ENCODE data around the gene SLC5A11. TPM values are rescaled to one million over a fixed set of nuclear protein-coding genes. Genes with fewer than 3 reads are reported as not detected.

The SLC5A11 gene
- total and polyA plus RNA-seq, 2 of the 13 experiments (the other 11 are each of a cell fraction or from before 2014, with no cell fraction given): 1.2 to 3.3 TPM

DNA sequence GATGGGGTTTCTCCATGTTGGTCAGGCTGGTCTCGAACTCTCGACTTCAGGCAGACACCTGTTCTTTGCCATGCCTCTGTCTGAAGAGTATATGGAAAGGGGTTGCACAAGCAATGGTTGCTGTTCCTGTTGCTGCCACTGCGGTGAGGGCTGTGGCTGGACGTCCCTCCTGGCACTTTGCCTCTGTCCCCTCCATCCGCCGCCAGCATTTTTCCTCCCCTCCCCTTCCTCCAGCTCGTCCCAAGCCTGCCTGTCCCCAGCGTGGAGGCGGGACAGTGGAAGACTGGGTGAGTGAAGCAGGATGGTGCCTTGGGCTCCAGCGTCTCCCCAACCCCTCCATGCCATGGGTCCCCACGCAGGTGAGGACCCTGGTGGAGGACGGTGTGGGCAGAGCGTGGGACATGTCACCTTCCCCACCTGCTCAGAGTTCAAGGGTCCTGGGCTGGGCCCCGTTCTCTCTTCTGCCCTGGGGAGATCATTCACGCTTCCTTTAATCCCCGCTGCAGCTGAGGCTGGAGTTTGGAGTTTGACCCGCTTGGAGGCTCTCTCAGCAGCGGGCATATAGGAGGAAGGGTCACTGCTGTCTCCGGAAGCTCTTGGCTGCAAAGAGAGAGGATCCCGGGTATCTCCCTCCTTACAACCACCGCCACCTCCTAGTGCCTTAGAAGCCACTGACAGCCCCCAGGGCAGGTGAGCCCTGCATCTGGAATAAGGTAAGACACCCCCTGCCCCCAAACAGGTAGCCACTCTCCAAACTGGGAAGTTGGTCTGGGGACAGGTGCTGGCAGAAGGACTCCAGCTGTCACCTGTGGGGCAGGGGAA, at the start of gene SLC5A11 (continued):
- TF ChIP-seq, protein P1, sequence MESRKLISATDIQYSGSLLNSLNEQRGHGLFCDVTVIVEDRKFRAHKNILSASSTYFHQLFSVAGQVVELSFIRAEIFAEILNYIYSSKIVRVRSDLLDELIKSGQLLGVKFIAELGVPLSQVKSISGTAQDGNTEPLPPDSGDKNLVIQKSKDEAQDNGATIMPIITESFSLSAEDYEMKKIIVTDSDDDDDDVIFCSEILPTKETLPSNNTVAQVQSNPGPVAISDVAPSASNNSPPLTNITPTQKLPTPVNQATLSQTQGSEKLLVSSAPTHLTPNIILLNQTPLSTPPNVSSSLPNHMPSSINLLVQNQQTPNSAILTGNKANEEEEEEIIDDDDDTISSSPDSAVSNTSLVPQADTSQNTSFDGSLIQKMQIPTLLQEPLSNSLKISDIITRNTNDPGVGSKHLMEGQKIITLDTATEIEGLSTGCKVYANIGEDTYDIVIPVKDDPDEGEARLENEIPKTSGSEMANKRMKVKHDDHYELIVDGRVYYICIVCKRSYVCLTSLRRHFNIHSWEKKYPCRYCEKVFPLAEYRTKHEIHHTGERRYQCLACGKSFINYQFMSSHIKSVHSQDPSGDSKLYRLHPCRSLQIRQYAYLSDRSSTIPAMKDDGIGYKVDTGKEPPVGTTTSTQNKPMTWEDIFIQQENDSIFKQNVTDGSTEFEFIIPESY (CRISPR knock-in tag; IDR thresholded peaks at IDR 0.05): 0 out of 2 replicates have a peak, but pooled peaks have one; percentile 25
- TF ChIP-seq SRF (IDR thresholded peaks at IDR 0.05; ENCODE audit: low read depth, low read length): no peak
- TF ChIP-seq PRMT3 (CRISPR knock-in tag; IDR thresholded peaks at IDR 0.05; ENCODE audit: borderline replicate concordance, low read depth): no peak
- no peak for TF ChIP-seq ZNF570 (CRISPR knock-in tag; IDR thresholded peaks at IDR 0.05; ENCODE audit: borderline replicate concordance)
- no peak for TF ChIP-seq ZFP90 (CRISPR knock-in tag; IDR thresholded peaks at IDR 0.05; ENCODE audit: borderline replicate concordance)
- TF ChIP-seq RBM22 (optimal IDR thresholded peaks at IDR 0.05; ENCODE audit: low read length): no peak
- no peak for TF ChIP-seq SMAD9 (CRISPR knock-in tag; IDR thresholded peaks at IDR 0.05)
- TF ChIP-seq ZNF451 (CRISPR knock-in tag; IDR thresholded peaks at IDR 0.05): peak; percentile 41; the same call in 1 of the 2 replicates
- no peak for TF ChIP-seq SAFB2 (CRISPR knock-in tag; IDR thresholded peaks at IDR 0.05; ENCODE audit: borderline replicate concordance, low read depth)
- peak; percentile 61; the same call in 1 of the 2 replicates for TF ChIP-seq ZNF747 (CRISPR knock-in tag; IDR thresholded peaks at IDR 0.05; ENCODE audit: borderline replicate concordance)
- no peak for TF ChIP-seq ZNF136 (CRISPR knock-in tag; IDR thresholded peaks at IDR 0.05; ENCODE audit: low read depth)
- TF ChIP-seq CBX1 (IDR thresholded peaks at IDR 0.05; ENCODE audit: low read depth): peak; percentile 75
- TF ChIP-seq, protein P2, sequence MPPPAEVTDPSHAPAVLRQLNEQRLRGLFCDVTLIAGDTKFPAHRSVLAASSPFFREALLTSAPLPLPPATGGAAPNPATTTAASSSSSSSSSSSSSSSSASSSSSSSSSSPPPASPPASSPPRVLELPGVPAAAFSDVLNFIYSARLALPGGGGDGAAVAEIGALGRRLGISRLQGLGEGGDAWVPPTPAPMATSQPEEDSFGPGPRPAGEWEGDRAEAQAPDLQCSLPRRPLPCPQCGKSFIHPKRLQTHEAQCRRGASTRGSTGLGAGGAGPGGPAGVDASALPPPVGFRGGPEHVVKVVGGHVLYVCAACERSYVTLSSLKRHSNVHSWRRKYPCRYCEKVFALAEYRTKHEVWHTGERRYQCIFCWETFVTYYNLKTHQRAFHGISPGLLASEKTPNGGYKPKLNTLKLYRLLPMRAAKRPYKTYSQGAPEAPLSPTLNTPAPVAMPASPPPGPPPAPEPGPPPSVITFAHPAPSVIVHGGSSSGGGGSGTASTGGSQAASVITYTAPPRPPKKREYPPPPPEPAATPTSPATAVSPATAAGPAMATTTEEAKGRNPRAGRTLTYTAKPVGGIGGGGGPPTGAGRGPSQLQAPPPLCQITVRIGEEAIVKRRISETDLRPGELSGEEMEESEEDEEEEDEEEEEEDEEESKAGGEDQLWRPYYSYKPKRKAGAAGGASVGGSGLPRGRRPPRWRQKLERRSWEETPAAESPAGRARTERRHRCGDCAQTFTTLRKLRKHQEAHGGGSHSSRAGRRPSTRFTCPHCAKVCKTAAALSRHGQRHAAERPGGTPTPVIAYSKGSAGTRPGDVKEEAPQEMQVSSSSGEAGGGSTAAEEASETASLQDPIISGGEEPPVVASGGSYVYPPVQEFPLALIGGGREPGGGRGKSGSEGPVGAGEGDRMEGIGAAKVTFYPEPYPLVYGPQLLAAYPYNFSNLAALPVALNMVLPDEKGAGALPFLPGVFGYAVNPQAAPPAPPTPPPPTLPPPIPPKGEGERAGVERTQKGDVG (CRISPR knock-in tag; IDR thresholded peaks at IDR 0.05; ENCODE audit: borderline replicate concordance): peak; percentile 46; the same call in 1 of the 2 replicates
- TF ChIP-seq BORCS8-MEF2B (CRISPR knock-in tag; IDR thresholded peaks at IDR 0.05): peak; percentile 67; the same call in 1 of the 2 replicates
- no peak for TF ChIP-seq PLRG1 (conservative IDR thresholded peaks at IDR 0.05)
- TF ChIP-seq ZEB1 (IDR thresholded peaks at IDR 0.05; ENCODE audit: insufficient replicate concordance, low read depth): peak; percentile 67
- TF ChIP-seq, protein P3, sequence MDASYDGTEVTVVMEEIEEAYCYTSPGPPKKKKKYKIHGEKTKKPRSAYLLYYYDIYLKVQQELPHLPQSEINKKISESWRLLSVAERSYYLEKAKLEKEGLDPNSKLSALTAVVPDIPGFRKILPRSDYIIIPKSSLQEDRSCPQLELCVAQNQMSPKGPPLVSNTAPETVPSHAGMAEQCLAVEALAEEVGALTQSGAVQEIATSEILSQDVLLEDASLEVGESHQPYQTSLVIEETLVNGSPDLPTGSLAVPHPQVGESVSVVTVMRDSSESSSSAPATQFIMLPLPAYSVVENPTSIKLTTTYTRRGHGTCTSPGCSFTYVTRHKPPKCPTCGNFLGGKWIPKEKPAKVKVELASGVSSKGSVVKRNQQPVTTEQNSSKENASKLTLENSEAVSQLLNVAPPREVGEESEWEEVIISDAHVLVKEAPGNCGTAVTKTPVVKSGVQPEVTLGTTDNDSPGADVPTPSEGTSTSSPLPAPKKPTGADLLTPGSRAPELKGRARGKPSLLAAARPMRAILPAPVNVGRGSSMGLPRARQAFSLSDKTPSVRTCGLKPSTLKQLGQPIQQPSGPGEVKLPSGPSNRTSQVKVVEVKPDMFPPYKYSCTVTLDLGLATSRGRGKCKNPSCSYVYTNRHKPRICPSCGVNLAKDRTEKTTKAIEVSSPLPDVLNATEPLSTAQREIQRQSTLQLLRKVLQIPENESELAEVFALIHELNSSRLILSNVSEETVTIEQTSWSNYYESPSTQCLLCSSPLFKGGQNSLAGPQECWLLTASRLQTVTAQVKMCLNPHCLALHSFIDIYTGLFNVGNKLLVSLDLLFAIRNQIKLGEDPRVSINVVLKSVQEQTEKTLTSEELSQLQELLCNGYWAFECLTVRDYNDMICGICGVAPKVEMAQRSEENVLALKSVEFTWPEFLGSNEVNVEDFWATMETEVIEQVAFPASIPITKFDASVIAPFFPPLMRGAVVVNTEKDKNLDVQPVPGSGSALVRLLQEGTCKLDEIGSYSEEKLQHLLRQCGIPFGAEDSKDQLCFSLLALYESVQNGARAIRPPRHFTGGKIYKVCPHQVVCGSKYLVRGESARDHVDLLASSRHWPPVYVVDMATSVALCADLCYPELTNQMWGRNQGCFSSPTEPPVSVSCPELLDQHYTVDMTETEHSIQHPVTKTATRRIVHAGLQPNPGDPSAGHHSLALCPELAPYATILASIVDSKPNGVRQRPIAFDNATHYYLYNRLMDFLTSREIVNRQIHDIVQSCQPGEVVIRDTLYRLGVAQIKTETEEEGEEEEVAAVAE (CRISPR knock-in tag; IDR thresholded peaks at IDR 0.05; ENCODE audit: borderline replicate concordance): 0 out of 2 replicates have a peak, but pooled peaks have one; percentile 22

Measured in HepG2 (cell line).